CD4-positive, alpha-beta T cell treated with Interleukin-4 for 4 hours (primary cell): Measurements from ENCODE around the gene MYO5C.

Experiments
- DNase-seq: peaks from one replicate; pipeline ENCODE4 v3.0.0-alpha.2; 2020

MYO5C gene

DNA sequence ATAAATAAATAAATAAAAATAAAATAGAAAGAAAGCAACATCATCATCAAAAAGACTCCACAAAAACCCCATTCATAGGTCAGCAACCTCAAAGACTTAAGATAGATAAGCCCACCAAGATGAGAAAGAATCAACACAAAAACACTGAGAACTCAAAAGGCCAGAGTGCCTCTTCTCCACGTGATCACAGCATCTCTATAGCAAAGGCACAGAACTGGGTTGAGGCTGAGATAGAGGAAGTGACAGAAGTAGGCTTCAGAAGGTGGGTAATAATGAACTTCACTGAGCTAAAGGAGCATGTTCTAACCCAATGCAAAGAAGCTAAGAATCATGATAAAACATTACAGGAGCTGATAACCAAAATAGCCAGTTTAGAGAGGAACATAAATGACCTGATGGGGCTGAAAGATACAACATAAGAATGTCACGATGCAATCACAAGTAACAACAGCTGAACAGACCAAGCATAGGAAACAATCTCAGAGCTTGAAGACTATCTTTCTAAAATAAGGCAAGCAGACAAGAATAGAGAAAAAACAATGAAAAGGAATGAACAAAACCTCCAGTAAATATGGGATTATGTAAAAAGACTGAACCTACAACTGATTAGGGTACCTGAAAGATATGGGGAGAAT is 130.9 kb downstream of the MYO5C start:
- DNase-seq: no peak

DNA sequence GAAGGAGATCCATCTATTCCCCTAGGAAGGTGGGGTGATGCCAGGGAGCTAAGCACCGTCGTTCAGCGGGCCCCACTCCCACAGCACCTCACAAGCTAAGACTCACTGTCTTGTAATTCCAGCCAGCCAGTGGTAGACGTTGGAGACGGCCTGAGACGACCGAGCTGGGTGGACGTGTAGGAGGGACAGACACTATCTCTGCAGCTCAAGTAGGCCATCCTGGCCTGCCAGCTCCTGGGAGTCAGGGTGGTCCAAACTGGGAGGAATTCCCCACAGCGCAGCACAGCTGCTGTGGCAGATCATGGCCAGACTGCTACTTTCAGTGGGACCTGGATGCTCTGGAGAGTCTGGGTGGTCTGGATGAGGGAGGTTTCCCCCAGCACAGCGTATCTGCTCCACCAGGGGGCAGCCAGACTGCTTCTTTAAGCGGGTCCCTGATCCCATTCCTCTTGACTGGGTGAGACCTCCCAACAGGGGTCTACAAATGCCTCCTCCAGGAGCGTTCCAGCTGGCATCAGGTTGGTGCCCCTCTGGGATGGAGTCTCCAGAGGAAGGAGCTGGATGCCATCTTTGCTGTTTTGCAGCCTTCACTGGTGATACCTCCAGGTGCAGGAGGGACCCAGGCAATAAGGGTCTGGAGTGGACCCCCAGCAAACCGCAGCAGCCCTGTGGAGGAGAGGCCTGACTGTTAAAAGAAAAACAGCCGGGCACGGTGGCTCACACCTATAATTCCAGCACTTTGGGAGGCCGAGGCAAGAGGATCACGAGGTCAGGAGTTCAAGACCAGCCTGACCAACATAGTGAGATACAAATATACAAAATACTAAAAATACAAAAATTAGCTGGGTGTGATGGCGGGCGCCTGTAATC is 132.0 kb downstream of the MYO5C start:
- DNase-seq: no peak

- DNase-seq: no peak
These were observed 132.7 kb downstream of the MYO5C start for GRCh38 chr15:52162876-52163275.

DNA sequence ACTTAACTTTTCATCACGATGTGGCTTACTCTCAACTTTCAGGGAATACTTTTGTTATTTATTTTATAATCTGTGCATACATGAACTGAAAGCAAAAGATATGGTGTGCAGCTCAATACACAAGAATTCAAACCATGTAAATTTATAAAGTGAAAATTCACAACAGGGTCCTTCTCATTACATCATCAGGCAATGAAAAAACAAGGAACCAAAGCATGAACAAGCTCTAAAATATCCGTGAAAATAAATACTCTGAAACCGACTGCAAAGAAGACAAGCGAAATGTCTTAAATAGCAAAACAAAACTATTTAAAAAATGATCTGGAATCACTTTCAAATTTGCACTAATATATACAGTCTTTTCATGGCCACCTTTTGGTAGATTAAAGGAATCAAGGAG is 133.3 kb downstream of the MYO5C start:
- no peak for DNase-seq

DNA sequence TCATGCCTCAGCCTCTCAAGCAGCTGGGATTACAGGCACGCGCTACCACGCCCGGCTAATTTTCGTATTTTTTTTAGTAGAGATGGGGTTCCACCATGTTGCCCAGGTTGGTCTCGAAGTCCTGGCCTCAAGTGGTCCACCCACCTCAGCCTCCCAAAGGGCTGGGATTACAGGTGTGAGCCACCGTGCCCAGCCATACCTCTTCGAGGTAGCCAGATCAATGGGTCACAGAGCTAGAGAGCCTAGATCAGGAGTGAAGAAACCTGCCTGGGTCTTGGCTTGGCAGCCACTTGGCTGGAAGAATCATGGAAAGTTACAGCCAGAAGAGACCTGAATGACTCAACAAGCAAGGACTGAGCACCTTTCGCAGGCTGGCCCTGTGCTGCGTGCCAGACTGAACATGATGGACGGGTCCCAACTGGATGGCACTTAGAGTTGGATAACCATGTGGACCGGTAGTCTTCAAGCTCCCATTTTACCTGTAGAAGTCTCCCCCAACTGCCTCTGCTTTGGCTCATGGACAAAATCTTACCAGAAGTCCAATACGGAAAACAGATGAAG is 134.1 kb downstream of the MYO5C start:
- no peak for DNase-seq

DNA sequence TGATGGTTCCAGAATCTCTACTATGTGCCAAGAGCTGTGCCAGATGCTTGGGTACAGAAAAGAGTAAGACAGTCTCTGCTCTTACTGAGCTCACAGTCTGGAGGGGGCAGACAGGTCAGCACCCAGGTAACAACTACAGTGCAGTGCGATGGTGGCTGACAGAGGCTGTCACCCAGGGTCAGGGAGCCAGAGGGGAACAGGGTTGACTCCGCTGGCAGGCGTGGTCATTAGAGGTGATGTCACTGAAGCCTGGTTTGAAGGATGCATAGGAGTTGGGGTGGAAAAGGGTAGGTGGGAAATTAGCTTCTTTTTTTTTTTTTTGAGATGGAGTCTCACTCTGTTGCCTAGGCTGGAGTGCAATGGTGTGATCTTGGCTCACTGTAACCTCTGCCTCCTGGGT is 136.0 kb downstream of the MYO5C start:
- no peak for DNase-seq

DNA sequence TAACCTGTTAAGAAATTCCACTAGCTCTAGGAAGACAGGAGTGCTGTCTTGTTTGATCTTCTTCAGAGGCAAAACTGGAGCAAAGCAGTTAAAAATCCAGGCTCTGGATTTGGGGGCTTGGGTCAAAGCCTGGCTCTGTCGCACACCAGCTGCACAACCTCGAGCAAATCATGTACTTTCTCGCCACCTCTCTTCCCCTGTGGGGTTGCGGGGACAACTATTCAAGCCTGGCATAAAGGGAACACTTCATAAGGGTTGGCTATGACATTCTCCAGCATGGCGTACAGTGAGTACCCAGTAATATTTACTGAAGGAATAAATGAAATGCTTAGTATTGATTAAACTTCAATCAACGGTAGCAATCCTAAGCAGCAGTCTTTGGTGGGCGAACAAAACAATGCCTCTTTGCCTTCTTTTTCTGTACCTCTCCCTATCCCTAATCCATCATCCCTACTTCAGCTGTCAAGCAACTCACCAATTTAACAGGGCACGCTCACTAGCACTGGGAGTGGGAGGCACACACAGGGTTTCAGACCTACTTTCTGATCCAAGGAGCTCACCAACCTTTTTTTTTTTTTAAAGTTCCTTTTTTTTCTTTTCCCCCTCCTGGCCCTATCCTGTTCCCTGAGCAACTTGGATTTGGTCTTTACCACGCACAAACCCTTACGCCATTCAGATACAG is 137.4 kb downstream of the MYO5C start:
- no peak for DNase-seq

GRCh38 chr15:52155878-52156277 is 139.7 kb downstream of the MYO5C start:
- DNase-seq: no peak

DNA sequence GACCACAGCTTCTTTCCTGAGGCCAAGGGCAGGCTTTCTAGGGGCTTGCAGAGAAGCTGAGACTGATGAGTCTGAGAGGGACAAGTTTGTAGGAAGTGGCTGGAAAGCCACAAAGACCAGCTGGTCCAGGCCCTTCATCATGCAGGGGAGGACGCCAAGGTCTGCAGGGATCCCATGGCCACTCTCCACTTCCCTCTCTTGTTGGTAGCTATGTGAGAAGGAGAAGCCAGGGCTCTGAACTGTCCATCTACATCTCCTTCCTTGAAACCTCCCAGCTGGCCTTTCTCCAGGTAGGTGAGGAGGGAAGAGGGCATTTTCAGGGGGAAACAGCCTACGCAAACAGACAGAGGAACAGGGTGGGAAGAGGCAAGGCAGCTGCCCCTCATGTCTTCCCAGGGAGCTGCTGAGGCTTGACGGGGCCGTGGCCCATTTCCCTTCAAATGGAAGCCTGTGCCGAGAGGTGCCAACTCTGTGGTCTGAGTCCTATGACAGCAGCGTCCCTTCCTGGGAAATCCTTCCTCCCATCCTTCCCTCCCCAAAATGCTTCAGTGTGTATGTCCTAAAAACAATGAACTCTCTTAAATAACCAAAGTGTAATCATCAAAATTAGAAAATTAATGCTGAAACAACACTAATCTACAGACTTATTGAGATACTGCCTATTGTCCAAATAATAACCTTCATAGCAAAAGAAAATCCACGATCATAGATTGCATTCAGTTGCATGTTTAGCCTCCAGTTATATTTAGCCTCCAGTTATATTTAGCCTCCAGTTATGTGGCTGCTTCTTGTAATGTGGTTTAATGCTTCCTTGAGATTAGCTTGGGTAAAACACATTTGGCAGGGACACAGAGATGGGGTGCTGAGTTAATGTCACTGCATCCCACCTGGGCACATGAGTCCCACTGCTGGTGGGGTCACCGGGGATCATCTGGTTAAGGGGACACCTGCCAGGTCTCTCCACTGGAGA is 140.4 kb downstream of the MYO5C start:
- DNase-seq: no peak

GRCh38 chr15:52153900-52154895 is 141.4 kb downstream of the MYO5C start:
- no peak for DNase-seq

- DNase-seq: no peak
These were observed 144.3 kb downstream of the MYO5C start for GRCh38 chr15:52151353-52151752.

GRCh38 chr15:52150871-52151270 is 144.7 kb downstream of the MYO5C start:
- DNase-seq: no peak

DNA sequence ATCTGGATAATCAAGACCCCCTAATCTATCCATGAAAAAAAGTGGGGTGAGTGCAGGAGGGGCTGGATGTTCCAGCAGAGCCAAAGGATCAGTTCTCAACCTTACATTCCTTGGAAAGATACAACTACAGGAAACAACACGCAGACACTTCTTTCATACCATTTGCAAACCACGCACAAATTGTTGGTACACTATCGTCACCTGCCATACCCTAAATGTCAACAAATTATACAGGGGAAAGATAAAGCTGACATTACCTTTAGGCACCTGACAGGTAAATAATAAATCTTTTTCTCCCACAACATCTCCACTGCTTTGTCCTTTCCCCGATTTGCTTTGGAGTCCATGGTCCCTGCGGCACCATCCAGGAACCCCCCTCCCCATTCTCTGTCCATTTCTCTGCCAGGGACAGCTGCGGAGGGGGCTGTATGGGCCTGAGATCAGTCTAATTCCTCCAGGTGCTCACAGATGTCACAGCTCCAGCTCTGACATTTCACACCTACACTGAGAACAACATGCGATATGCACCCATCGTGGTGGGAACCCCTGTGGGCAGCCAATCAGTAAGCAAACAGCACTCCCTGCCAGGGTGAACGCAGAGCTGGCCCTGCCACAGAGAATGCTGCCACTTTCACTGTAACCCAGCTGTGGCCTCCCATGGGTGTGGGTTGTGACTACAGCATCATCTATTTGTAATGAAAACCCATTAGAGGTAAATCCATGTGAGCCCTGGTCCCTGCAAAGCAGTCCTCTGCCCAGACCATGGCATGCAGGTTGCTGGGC is 145.4 kb downstream of the MYO5C start:
- DNase-seq: no peak

DNA sequence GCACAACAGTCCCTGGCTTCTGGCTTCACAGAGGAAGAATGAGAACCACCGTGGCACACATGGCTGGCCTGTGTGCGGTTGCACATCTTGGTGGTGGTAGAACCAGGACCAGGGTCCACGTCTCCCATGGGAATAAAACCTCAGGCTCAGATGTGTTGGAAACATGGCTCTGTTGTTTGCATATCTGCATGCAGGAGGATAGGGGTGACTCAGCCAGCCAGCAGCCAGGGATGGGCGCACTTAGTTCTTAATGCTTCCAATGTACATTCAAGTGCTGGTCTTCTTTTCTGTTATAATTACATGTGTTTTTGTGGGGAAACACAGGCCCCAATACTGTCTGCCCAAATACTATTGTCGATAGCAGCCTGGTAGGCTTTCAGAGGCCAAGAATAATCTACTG is 147.2 kb downstream of the MYO5C start:
- DNase-seq: no peak

DNA sequence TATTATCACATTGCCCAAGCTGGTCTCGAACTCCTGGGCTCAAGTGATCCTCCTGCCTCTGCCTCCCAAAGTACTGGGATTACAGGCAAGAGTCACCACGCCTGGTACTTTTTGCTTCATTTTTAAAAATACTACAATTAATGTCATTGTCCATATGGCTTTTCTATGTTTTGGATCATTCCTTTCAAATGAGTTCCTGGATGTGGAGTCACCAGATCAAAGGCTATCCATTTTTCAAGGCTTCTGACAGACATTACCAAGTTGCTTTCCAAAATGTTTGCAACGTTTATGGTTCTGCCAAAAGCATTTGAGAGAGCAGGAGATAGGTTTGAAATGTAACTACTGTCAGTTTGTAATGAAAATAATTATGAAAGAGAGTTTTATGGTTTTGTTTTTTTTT is 148.8 kb downstream of the MYO5C start:
- DNase-seq: no peak

GRCh38 chr15:52146261-52146660 is 149.3 kb downstream of the MYO5C start:
- DNase-seq: no peak

DNA sequence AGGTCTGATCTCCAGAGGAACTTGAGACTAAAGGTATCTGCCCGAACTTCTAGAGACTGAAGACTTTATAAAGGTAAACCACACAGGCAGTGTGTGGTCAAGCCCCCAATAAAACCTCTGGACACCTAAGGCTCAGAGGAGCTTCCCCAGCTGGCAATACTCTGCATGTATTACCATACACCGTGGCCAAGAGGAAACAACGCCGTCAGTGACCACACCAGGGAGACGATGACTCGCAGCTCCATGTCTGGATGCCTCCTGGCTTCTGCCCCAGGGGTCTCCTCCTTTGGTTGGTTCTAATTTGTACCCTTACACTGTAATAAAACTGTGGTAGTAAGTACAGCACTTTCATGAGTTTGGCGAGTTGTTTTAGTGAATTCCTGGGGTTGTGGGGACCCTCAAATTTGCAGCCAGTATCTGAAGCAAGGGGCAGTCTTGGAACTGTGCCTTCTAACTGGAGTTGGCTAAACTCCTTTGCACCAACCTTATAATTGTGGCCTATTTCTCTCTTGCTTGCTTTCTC is 150.9 kb downstream of the MYO5C start:
- no peak for DNase-seq

GRCh38 chr15:52143873-52144272 is 151.7 kb downstream of the MYO5C start:
- no peak for DNase-seq
